H1 (cell line): ENCODE measurements around the gene DSTN.

Source experiments
- BCL11A ChIP-seq, 2 experiments: IDR thresholded peaks; one replicate each; pipeline ENCODE4 v1.6.1; 2011; ENCODE audit warnings: low read depth in 2 of 2, low read length in 2 of 2, mild to moderate bottlenecking in 2 of 2
- CTCF ChIP-seq, 3 experiments: IDR thresholded peaks; 1 replicate in 2 of 3; 2 replicates in 1 of 3; pipeline versions ENCODE4 v1.5.1 to v1.6.1; 2011; ENCODE audit warnings: low read length in 3 of 3, mild to moderate bottlenecking in 3 of 3, inconsistent platforms in 2 of 3, low read depth in 1 of 3, moderate library complexity in 1 of 3; ENCODE audit not compliant: insufficient read depth in 1 of 3; ENCODE audit errors: control extremely low read depth in 1 of 3
- MAX ChIP-seq: IDR thresholded peaks from 2 replicates; pipeline ENCODE4 v1.6.1; 2012; ENCODE audit warnings: inconsistent platforms
- PHF8 ChIP-seq: fragments of 200-600 bp; sonication (generic); conservative IDR thresholded peaks from 2 replicates; pipeline ENCODE4 v1.7.1; 2012; ENCODE audit warnings: low read depth, mild to moderate bottlenecking, inconsistent platforms, low read length, moderate library complexity
- POLR2A ChIP-seq, 2 experiments: IDR thresholded peaks; 1 replicate in 1 of 2; 2 replicates in 1 of 2; pipeline ENCODE4 v1.6.1; 2011; ENCODE audit warnings: low read depth in 2 of 2, low read length in 2 of 2, mild to moderate bottlenecking in 2 of 2; ENCODE audit errors: control extremely low read depth in 1 of 2
- POLR2AphosphoS5 ChIP-seq: IDR thresholded peaks from 2 replicates; pipeline ENCODE4 v1.6.1; 2011; ENCODE audit warnings: low read depth, low read length
- RNF2 ChIP-seq: fragments of 200-900, 300-1000 bp; sonication (generic); IDR thresholded peaks from 2 replicates; pipeline ENCODE4 v1.7.1; 2016; ENCODE audit warnings: borderline replicate concordance, low read depth, mild to moderate bottlenecking, antibody characterized with exemption, low read length; ENCODE audit not compliant: poor library complexity, severe bottlenecking; ENCODE audit errors: missing control alignments
- SUZ12 ChIP-seq: fragments of 200-600 bp; sonication (generic); IDR thresholded peaks from 2 replicates; pipeline ENCODE4 v1.6.1; 2012; ENCODE audit warnings: mild to moderate bottlenecking, inconsistent platforms, low read length, moderate library complexity, mixed read lengths
- TAF1 ChIP-seq: IDR thresholded peaks from 2 replicates; pipeline ENCODE4 v1.6.1; 2011; ENCODE audit warnings: mild to moderate bottlenecking, low read depth, low read length
- USF2 ChIP-seq: IDR thresholded peaks from 2 replicates; pipeline ENCODE4 v1.6.1; 2011; ENCODE audit warnings: low read length, improper control_type of control experiment

GRCh38 chr20:17520583-17520982 is 49.3 kb upstream of the DSTN start:
- TF ChIP-seq POLR2A (IDR thresholded peaks at IDR 0.05; ENCODE audit: control extremely low read depth in 1 of 2, low read depth in 2 of 2, low read length in 2 of 2) (no peak), CTCF (IDR thresholded peaks at IDR 0.05; ENCODE audit: control extremely low read depth in 1 of 3, insufficient read depth in 1 of 3, low read depth in 1 of 3, low read length in 3 of 3) (no peak), RNF2 (no peak), MAX (no peak), USF2 (no peak), SUZ12 (no peak), BCL11A (IDR thresholded peaks at IDR 0.05; ENCODE audit: low read depth in 2 of 2, low read length in 2 of 2) (no peak), POLR2AphosphoS5 (no peak), TAF1 (no peak), PHF8 (no peak)
